Neural cell (in vitro differentiated cells): ENCODE measurements around the gene CXCL3. TPM values are rescaled to one million over a fixed set of nuclear protein-coding genes. Genes with fewer than 3 reads are reported as not detected.

Experiments used
- H2AFZ ChIP-seq: fragments of 200-600, 300-800 bp; sonication (generic), shearing (Covaris generic); 2 replicates; pipeline ENCODE4 v1.6.0; 2014; ENCODE audit warnings: low read depth, mild to moderate bottlenecking, antibody characterized with exemption, low read length, moderate library complexity
- H3F3A ChIP-seq: fragments of 200-600 bp; shearing (Covaris generic); 2 replicates; pipeline ENCODE4 v1.6.1; 2016; ENCODE audit warnings: mild to moderate bottlenecking, moderate library complexity, mixed read lengths, antibody characterized with exemption, low read length; ENCODE audit not compliant: insufficient read depth, poor library complexity, severe bottlenecking
- H3K27ac ChIP-seq: fragments of 200-600, 300-800 bp; sonication (generic), shearing (Covaris generic); 2 replicates; pipeline ENCODE4 v1.5.1; 2014; ENCODE audit warnings: mild to moderate bottlenecking, low read length, moderate library complexity
- H3K27me3 ChIP-seq: fragments of 300-800, 200-600 bp; sonication (generic), shearing (Covaris generic); 2 replicates; pipeline ENCODE4 v1.6.0; 2014; ENCODE audit warnings: mild to moderate bottlenecking, low read depth, low read length, moderate library complexity; ENCODE audit not compliant: insufficient read depth
- H3K36me3 ChIP-seq: fragments of 300-800, 200-600 bp; sonication (generic), shearing (Covaris generic); 2 replicates; pipeline ENCODE4 v1.5.1; 2014; ENCODE audit warnings: mild to moderate bottlenecking, antibody characterized with exemption, low read length, moderate library complexity; ENCODE audit not compliant: insufficient read depth
- H3K4me2 ChIP-seq: fragments of 300-800, 200-600 bp; sonication (generic), shearing (Covaris generic); 2 replicates; pipeline ENCODE4 v1.6.0; 2014; ENCODE audit warnings: mild to moderate bottlenecking, low read length
- H3K4me3 ChIP-seq: fragments of 300-800, 200-600 bp; sonication (generic), shearing (Covaris generic); 2 replicates; pipeline ENCODE4 v1.5.1; 2014; ENCODE audit warnings: mild to moderate bottlenecking, low read length, moderate library complexity
- H3K79me2 ChIP-seq: fragments of 200-600 bp; shearing (Covaris generic); replicated peaks from 2 replicates; pipeline ENCODE4 v1.6.0; 2014; ENCODE audit warnings: mild to moderate bottlenecking, low read length, moderate library complexity; ENCODE audit not compliant: insufficient read depth
- H3K9ac ChIP-seq: fragments of 300-800, 200-600 bp; sonication (generic), shearing (Covaris generic); 2 replicates; pipeline ENCODE4 v1.6.1; 2016; ENCODE audit warnings: mild to moderate bottlenecking, low read length, mixed read lengths
- H3K9me2 ChIP-seq: fragments of 200-600 bp; shearing (Covaris generic); 2 replicates; pipeline ENCODE4 v1.6.1; 2016; ENCODE audit warnings: mild to moderate bottlenecking, low read length, mixed read lengths; ENCODE audit not compliant: insufficient read depth
- H3K9me3 ChIP-seq: fragments of 200-600, 300-800 bp; sonication (generic), shearing (Covaris generic); 2 replicates; pipeline ENCODE4 v1.6.1; 2016; ENCODE audit warnings: mild to moderate bottlenecking, mixed run types, low read length, moderate library complexity, mixed read lengths
- H4K20me1 ChIP-seq: fragments of 200-600 bp; shearing (Covaris generic); 2 replicates; pipeline ENCODE4 v1.6.1; 2016; ENCODE audit warnings: mild to moderate bottlenecking, mixed run types; ENCODE audit not compliant: insufficient read depth
- EP300 ChIP-seq: fragments of 450-650 bp; conservative IDR thresholded peaks from 2 replicates; pipeline ENCODE4 v1.6.1; 2014; ENCODE audit warnings: antibody characterized with exemption, mild to moderate bottlenecking, moderate library complexity; ENCODE audit not compliant: poor library complexity, severe bottlenecking
- EZH2 ChIP-seq: fragments of 200-600, 300-800 bp; shearing (Covaris generic), sonication (generic); IDR thresholded peaks from 2 replicates; pipeline ENCODE4 v1.6.1; 2014; ENCODE audit warnings: antibody characterized with exemption, low read length, borderline replicate concordance, mild to moderate bottlenecking; ENCODE audit not compliant: insufficient read depth, poor library complexity, severe bottlenecking
- MXI1 ChIP-seq: fragments of 450-650 bp; conservative IDR thresholded peaks from 2 replicates; pipeline ENCODE4 v1.6.1; 2014; ENCODE audit warnings: antibody characterized with exemption, mild to moderate bottlenecking; ENCODE audit not compliant: poor library complexity, severe bottlenecking
- POLR2AphosphoS5 ChIP-seq: IDR thresholded peaks from 2 replicates; pipeline ENCODE4 v1.6.1; 2012
- RAD21 ChIP-seq: fragments of 450-650 bp; conservative IDR thresholded peaks from 2 replicates; pipeline ENCODE4 v1.6.1; 2014; ENCODE audit warnings: antibody characterized with exemption, mild to moderate bottlenecking, moderate library complexity
- SMC3 ChIP-seq: fragments of 450-650 bp; conservative IDR thresholded peaks from 2 replicates; pipeline ENCODE4 v1.6.1; 2014; ENCODE audit warnings: antibody characterized with exemption, mild to moderate bottlenecking, moderate library complexity; ENCODE audit not compliant: poor library complexity
- TAF1 ChIP-seq: IDR thresholded peaks from 2 replicates; pipeline ENCODE4 v1.6.1; 2012; ENCODE audit warnings: low read depth
- polyA plus RNA-seq: library from polyadenylated mRNA; depleted of rRNA; stranded (reverse); fragments of >200 nt; gene quantifications from 2 replicates; pipeline ENCODE4 v1.2.3, GENCODE V29; 2014
- TF ChIP-seq, protein P1 (sequence below): fragments of 450-650 bp; IDR thresholded peaks from 2 replicates; pipeline ENCODE4 v1.5.1; 2014; ENCODE audit warnings: antibody characterized with exemption, mild to moderate bottlenecking, moderate library complexity; ENCODE audit not compliant: poor library complexity, severe bottlenecking
- TF ChIP-seq, protein P2 (sequence below): IDR thresholded peaks from 2 replicates; pipeline ENCODE4 v1.6.1; 2012; ENCODE audit warnings: borderline replicate concordance

The CXCL3 gene
- polyA plus RNA-seq, 1 donor from 2014 or later, result not detected

DNA sequence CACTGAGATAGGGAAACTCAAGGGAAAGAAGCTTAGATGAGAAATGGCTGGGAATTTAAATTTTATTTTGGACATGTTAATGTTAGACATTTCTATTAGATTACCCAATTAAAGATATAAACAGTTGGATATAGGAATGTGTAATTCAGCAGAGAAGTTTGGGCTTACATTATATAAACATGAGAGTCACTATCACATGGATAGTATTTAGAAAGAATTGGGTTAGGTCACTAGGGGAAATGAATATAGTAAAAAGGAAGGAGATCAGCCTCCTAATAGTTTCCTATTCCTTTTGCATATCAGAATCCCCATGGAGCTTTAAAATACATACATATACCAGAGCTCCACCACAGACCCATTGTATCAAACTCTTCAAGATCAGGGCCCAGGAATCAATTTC, 20.4 kb downstream of the CXCL3 start:
- no peak overlapping the region for H3K27ac ChIP-seq
- no peak overlapping the region for H3K4me3 ChIP-seq
- H3K27me3 ChIP-seq, result no peaks in the 10 kb centered on the region
- no peaks in the 10 kb centered on the region for H3K9me2 ChIP-seq
- H4K20me1 ChIP-seq, result no peaks in the 10 kb centered on the region
- no peak overlapping the region for H3K4me2 ChIP-seq
- H3K9me3 ChIP-seq, result no peaks in the 10 kb centered on the region
- H3K9ac ChIP-seq, result no peak overlapping the region
- no peaks in the 10 kb centered on the region for H3K36me3 ChIP-seq
- no peaks in the 10 kb centered on the region for H3F3A ChIP-seq
- H2AFZ ChIP-seq, result no peak overlapping the region
- TF ChIP-seq POLR2AphosphoS5, result no peak
- TF ChIP-seq, protein P1, sequence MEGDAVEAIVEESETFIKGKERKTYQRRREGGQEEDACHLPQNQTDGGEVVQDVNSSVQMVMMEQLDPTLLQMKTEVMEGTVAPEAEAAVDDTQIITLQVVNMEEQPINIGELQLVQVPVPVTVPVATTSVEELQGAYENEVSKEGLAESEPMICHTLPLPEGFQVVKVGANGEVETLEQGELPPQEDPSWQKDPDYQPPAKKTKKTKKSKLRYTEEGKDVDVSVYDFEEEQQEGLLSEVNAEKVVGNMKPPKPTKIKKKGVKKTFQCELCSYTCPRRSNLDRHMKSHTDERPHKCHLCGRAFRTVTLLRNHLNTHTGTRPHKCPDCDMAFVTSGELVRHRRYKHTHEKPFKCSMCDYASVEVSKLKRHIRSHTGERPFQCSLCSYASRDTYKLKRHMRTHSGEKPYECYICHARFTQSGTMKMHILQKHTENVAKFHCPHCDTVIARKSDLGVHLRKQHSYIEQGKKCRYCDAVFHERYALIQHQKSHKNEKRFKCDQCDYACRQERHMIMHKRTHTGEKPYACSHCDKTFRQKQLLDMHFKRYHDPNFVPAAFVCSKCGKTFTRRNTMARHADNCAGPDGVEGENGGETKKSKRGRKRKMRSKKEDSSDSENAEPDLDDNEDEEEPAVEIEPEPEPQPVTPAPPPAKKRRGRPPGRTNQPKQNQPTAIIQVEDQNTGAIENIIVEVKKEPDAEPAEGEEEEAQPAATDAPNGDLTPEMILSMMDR, result no peak
- no peak for TF ChIP-seq MXI1
- no peak for TF ChIP-seq EP300
- no peak for TF ChIP-seq SMC3
- no peak for TF ChIP-seq TAF1
- TF ChIP-seq RAD21, result no peak
- TF ChIP-seq, protein P2, sequence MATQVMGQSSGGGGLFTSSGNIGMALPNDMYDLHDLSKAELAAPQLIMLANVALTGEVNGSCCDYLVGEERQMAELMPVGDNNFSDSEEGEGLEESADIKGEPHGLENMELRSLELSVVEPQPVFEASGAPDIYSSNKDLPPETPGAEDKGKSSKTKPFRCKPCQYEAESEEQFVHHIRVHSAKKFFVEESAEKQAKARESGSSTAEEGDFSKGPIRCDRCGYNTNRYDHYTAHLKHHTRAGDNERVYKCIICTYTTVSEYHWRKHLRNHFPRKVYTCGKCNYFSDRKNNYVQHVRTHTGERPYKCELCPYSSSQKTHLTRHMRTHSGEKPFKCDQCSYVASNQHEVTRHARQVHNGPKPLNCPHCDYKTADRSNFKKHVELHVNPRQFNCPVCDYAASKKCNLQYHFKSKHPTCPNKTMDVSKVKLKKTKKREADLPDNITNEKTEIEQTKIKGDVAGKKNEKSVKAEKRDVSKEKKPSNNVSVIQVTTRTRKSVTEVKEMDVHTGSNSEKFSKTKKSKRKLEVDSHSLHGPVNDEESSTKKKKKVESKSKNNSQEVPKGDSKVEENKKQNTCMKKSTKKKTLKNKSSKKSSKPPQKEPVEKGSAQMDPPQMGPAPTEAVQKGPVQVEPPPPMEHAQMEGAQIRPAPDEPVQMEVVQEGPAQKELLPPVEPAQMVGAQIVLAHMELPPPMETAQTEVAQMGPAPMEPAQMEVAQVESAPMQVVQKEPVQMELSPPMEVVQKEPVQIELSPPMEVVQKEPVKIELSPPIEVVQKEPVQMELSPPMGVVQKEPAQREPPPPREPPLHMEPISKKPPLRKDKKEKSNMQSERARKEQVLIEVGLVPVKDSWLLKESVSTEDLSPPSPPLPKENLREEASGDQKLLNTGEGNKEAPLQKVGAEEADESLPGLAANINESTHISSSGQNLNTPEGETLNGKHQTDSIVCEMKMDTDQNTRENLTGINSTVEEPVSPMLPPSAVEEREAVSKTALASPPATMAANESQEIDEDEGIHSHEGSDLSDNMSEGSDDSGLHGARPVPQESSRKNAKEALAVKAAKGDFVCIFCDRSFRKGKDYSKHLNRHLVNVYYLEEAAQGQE, result no peak
- no peaks in the 10 kb centered on the region for H3K79me2 ChIP-seq

DNA sequence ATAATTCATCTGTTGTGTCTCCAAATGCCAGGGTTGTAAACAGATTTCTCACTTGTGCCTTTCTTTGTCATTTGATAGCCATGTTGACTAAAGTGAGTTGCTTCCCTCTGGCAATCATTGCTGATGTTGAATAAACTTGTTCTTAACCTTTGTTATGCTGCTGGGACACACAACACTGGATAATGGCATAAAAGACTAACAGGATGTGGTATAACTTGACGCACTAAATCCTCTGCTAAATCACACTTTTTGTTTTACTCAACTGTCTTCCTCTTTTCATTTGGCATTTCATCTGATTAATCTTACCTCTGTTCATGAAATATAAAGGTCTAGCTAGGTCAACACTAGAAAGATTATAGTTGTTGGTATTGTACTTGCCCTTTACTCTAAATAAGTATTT, 22.4 kb downstream of the CXCL3 start:
- no peaks in the 10 kb centered on the region for H3K79me2 ChIP-seq
- no peak overlapping the region for H3K4me3 ChIP-seq
- no peak overlapping the region for H3K27ac ChIP-seq
- no peaks in the 10 kb centered on the region for H3K9me2 ChIP-seq
- no peaks in the 10 kb centered on the region for H3K9me3 ChIP-seq
- H3K9ac ChIP-seq, result no peak overlapping the region
- H3K27me3 ChIP-seq, result no peaks in the 10 kb centered on the region
- no peaks in the 10 kb centered on the region for H4K20me1 ChIP-seq
- H3F3A ChIP-seq, result no peaks in the 10 kb centered on the region
- TF ChIP-seq EP300, result no peak
- no peak for TF ChIP-seq TAF1
- TF ChIP-seq SMC3, result no peak
- TF ChIP-seq, protein P1, result no peak
- TF ChIP-seq POLR2AphosphoS5, result no peak
- TF ChIP-seq, protein P2, result no peak
- TF ChIP-seq RAD21, result no peak
- TF ChIP-seq MXI1, result no peak
- no peak for TF ChIP-seq EZH2
- no peak overlapping the region for H3K4me2 ChIP-seq
- no peak overlapping the region for H2AFZ ChIP-seq
- H3K36me3 ChIP-seq, result no peaks in the 10 kb centered on the region
